Astrocyte of the spinal cord (primary cell): Measurements from ENCODE around the gene CDNF.
"Not testable (repeated sequence)": the region's sequence is repeated elsewhere in the genome, so short reads cannot be mapped to it uniquely, and the experiment has no call there.

ENCODE experiments used
- DNase-seq: peaks from one replicate; pipeline ENCODE4 v3.0.0; 2011; ENCODE audit warnings: low read depth, low spot score
- H3K4me3 ChIP-seq: 2 replicates; pipeline ENCODE4 v1.5.1; 2011; ENCODE audit warnings: low read depth, mild to moderate bottlenecking, low read length, moderate library complexity
- CTCF ChIP-seq: IDR thresholded peaks from 2 replicates; pipeline ENCODE4 v1.5.1; 2012; ENCODE audit warnings: low read depth, mild to moderate bottlenecking, low read length, inconsistent platforms
- in situ Hi-C: cut with HindIII; loops from 2 replicates; pipeline ENCODE4 v1.10.0; 2017; ENCODE audit warnings: low sequenced_read_pairs

CDNF gene

GRCh38 chr10:14823966-14824365 lies 13.9 kb downstream of the CDNF start:
- no peak for DNase-seq

GRCh38 chr10:14822879-14823755 lies 14.7 kb downstream of the CDNF start:
- in situ Hi-C loops, result no loop called here
- no peak overlapping the region for H3K4me3 ChIP-seq
- TF ChIP-seq CTCF, result peak; percentile 77
- DNase-seq, result peak; percentile 50

More at GRCh38 chr10:14823966-14824365, 13.9 kb downstream of the CDNF start:
- H3K4me3 ChIP-seq, result no peak overlapping the region
- in situ Hi-C loops, result no loop called here
- TF ChIP-seq CTCF, result no peak

- H3K4me3 ChIP-seq, result no peak overlapping the region
- no peak for TF ChIP-seq CTCF
- in situ Hi-C loops, result no loop called here
- DNase-seq, result no peak
These were observed 16.0 kb downstream of the CDNF start for GRCh38 chr10:14821635-14822375.

- TF ChIP-seq CTCF, result no peak
- H3K4me3 ChIP-seq, result no peak overlapping the region
- in situ Hi-C loops, result no loop called here
- DNase-seq, result no peak
These were observed 17.1 kb downstream of the CDNF start for GRCh38 chr10:14820775-14821154.

- no peak overlapping the region for H3K4me3 ChIP-seq
- TF ChIP-seq CTCF, result no peak
- DNase-seq, result peak; percentile 75
- in situ Hi-C loops, result no loop called here
These were observed 17.6 kb downstream of the CDNF start for GRCh38 chr10:14820010-14820774.

GRCh38 chr10:14816717-14817116 lies 21.1 kb downstream of the CDNF start:
- in situ Hi-C loops, H3K4me3 ChIP-seq, DNase-seq: not testable (repeated sequence)
